Vagina (tissue), 2 donors: ENCODE results near the gene SPATA9. TPM values are rescaled to one million over a fixed set of nuclear protein-coding genes. Genes with fewer than 3 reads are reported as not detected.
A peak's percentile ranks its signal among the peaks of the same experiment; 100 is the strongest.

ENCODE experiments used
- DNase-seq, 2 donors: peaks; one replicate each; pipeline ENCODE4 v3.0.0-alpha.2; 2017; ENCODE audit errors: extremely low spot score in 2 of 2
- H3K27ac ChIP-seq: fragments of 200-600 bp; sonication (generic); one replicate; pipeline ENCODE4 v1.5.1; 2019
- H3K27me3 ChIP-seq: fragments of 200-600 bp; sonication (generic); one replicate; pipeline ENCODE4 v1.5.1; 2019
- H3K36me3 ChIP-seq, 2 donors: fragments of 200-600 bp; sonication (generic); one replicate each; pipeline ENCODE4 v1.5.1; 2017 to 2019
- H3K4me1 ChIP-seq: fragments of 200-600 bp; sonication (generic); one replicate; pipeline ENCODE4 v1.5.1; 2019
- H3K4me3 ChIP-seq, 2 donors: fragments of 200-600 bp; sonication (generic); 1 replicate in 1 of 2; 2 replicates in 1 of 2; pipeline ENCODE4 v1.5.1; 2016 to 2019
- H3K9me3 ChIP-seq: fragments of 200-600 bp; sonication (generic); one replicate; pipeline ENCODE4 v1.5.1; 2019
- CTCF ChIP-seq, 3 experiments: fragments of 450-650 bp in 2 of 3; fragments of 200-600 bp in 1 of 3; sonication (generic) in 1 of 3; IDR thresholded peaks; one replicate each; pipeline ENCODE4 v1.5.1; 2017 to 2019; ENCODE audit warnings: antibody characterized with exemption in 3 of 3, mild to moderate bottlenecking in 2 of 3, moderate library complexity in 2 of 3
- POLR2A ChIP-seq, 2 donors: fragments of 450-650 bp; IDR thresholded peaks; one replicate each; pipeline ENCODE4 v1.6.1; 2017; ENCODE audit warnings: antibody characterized with exemption in 2 of 2, mild to moderate bottlenecking in 2 of 2, moderate library complexity in 2 of 2
- POLR2AphosphoS5 ChIP-seq, 2 donors: sonication (generic); formaldehyde crosslinking; IDR thresholded peaks; one replicate each; pipeline ENCODE4 v1.9.0; 2017; ENCODE audit warnings: antibody characterized with exemption in 2 of 2, mild to moderate bottlenecking in 2 of 2, low read depth in 1 of 2; ENCODE audit not compliant: insufficient read depth in 1 of 2
- intact Hi-C: fragments of 100-400 bp; cut with DNase I; formaldehyde crosslinking; loops from one replicate; pipeline ENCODE4 v1.15.1; 2023
- total RNA-seq: library from RNA; depleted of rRNA; stranded (reverse); fragments of >200 nt; gene quantifications from one replicate; pipeline ENCODE4 v1.2.3, GENCODE V29; 2016

The SPATA9 gene
- total RNA-seq, 1 donor from 2014 or later, result not detected

GRCh38 chr5:95729115-95730010 lies 46.6 kb upstream of the SPATA9 start:
- Histone ChIP-seq H3K27me3 (no peaks in the 10 kb centered on the region), H3K4me3 (no peak overlapping the region), H3K36me3 (no peaks in the 10 kb centered on the region), H3K27ac (peak overlapping the region; percentile 89), H3K4me1 (peaks cover 17% of the 10 kb centered on the region), H3K9me3 (no peaks in the 10 kb centered on the region)
- TF ChIP-seq POLR2AphosphoS5 (IDR thresholded peaks at IDR 0.05; ENCODE audit: insufficient read depth in 1 of 2, low read depth in 1 of 2) (no peak), CTCF (IDR thresholded peaks at IDR 0.05) (no peak), POLR2A (IDR thresholded peaks at IDR 0.05) (no peak)
- no peak for DNase-seq
- intact Hi-C loops, result loop anchor here (2.0 to 10.0 kb wide), 2 partner anchors 83 to 125 kb away; partner anchors contain the start of gene RFESD

GRCh38 chr5:95728494-95729114 lies 45.8 kb upstream of the SPATA9 start:
- peaks cover 17% of the 10 kb centered on the region for H3K4me1 ChIP-seq
- H3K27ac ChIP-seq, result no peak overlapping the region

GRCh38 chr5:95727764-95728191 lies 45.0 kb upstream of the SPATA9 start:
- Histone ChIP-seq H3K27ac (no peak overlapping the region), H3K4me3 (no peak overlapping the region), H3K4me1 (peaks cover 17% of the 10 kb centered on the region), H3K9me3 (no peaks in the 10 kb centered on the region), H3K36me3 (no peaks in the 10 kb centered on the region), H3K27me3 (no peaks in the 10 kb centered on the region)
- intact Hi-C loops, result no loop called here
- DNase-seq, result no peak
- TF ChIP-seq POLR2AphosphoS5 (IDR thresholded peaks at IDR 0.05; ENCODE audit: insufficient read depth in 1 of 2, low read depth in 1 of 2) (no peak), POLR2A (IDR thresholded peaks at IDR 0.05) (no peak), CTCF (IDR thresholded peaks at IDR 0.05) (no peak)

More at GRCh38 chr5:95728494-95729114, 45.8 kb upstream of the SPATA9 start:
- Histone ChIP-seq H3K4me3 (no peak overlapping the region), H3K27me3 (no peaks in the 10 kb centered on the region), H3K9me3 (no peaks in the 10 kb centered on the region), H3K36me3 (no peaks in the 10 kb centered on the region)
- TF ChIP-seq POLR2A (IDR thresholded peaks at IDR 0.05) (no peak), CTCF (IDR thresholded peaks at IDR 0.05) (no peak), POLR2AphosphoS5 (IDR thresholded peaks at IDR 0.05; ENCODE audit: insufficient read depth in 1 of 2, low read depth in 1 of 2) (no peak)
- intact Hi-C loops, result no loop called here
- DNase-seq, result no peak

- Histone ChIP-seq H3K27ac (no peak overlapping the region), H3K9me3 (no peaks in the 10 kb centered on the region), H3K4me3 (no peak overlapping the region), H3K4me1 (peaks cover 17% of the 10 kb centered on the region), H3K27me3 (no peaks in the 10 kb centered on the region), H3K36me3 (no peaks in the 10 kb centered on the region)
- intact Hi-C loops, result no loop called here
- no peak for TF ChIP-seq POLR2A (IDR thresholded peaks at IDR 0.05)
- TF ChIP-seq CTCF (IDR thresholded peaks at IDR 0.05), result no peak
- no peak for TF ChIP-seq POLR2AphosphoS5 (IDR thresholded peaks at IDR 0.05; ENCODE audit: insufficient read depth in 1 of 2, low read depth in 1 of 2)
- DNase-seq, result no peak
These were observed 44.3 kb upstream of the SPATA9 start for GRCh38 chr5:95726811-95727763.
